ENCODE results near the gene ASF1A. TPM values are rescaled to one million over a fixed set of nuclear protein-coding genes. Genes with fewer than 3 reads are reported as not detected.

Gene ASF1A
- total RNA-seq, 5 donors from 2014 or later (not counting 1 experiment from before 2014, with no cell fraction given): 16.8 to 49.6 (median 42.5) TPM

GRCh38 chr6:118921084-118921483 is 27.1 kb downstream of the ASF1A start:
- Mint-ChIP-seq H3K4me3 (no peak overlapping the region), H3K27me3 (no peaks in the 10 kb centered on the region), H3K4me1 (peaks cover 4 to 7% (median 7%) of the 10 kb centered on the region in 3 donors), H3K36me3 (peaks cover 62% of the 10 kb centered on the region), H3K9me3 (no peaks in the 10 kb centered on the region), H3K27ac (no peak overlapping the region)
- Histone ChIP-seq H3K27ac (ENCODE audit: low read length) (no peak overlapping the region), H3K36me3 (ENCODE audit: control insufficient read depth in 2 of 2, extremely low read depth in 1 of 2, insufficient read depth in 1 of 2, low read length in 1 of 2) (peaks cover 3 to 56% of the 10 kb centered on the region in 2 donors), H3K27me3 (replicated peaks in 1 of 2; ENCODE audit: control insufficient read depth in 2 of 2, extremely low read depth in 1 of 2, insufficient read depth in 2 of 2, low read length in 1 of 2) (no peaks in the 10 kb centered on the region), H3K9me3 (no peaks in the 10 kb centered on the region), H3K4me1 (ENCODE audit: control insufficient read depth in 1 of 2, extremely low read depth in 1 of 2, insufficient read depth in 2 of 2, low read length in 2 of 2) (no peaks in the 10 kb centered on the region), H3K4me3 (ENCODE audit: control insufficient read depth in 1 of 2, extremely low read depth in 1 of 2, low read length in 1 of 2) (no peak overlapping the region)
- DNase-seq: no peak
- no peak for ATAC-seq (replicated peaks in 1 of 4)
- ChIA-PET CTCF (interaction anchor here in 1 of 2 donors (1.5 kb wide), 1 partner anchor 8 kb away, joined by 5 read pairs; no protein-coding TSS in a partner anchor), POLR2A (interaction anchor here in 1 of 2 donors (1.0 kb wide), 1 partner anchor 8 kb away, joined by 3 read pairs; no protein-coding TSS in a partner anchor)
- WGBS (ENCODE audit: insufficient coverage): 100% methylated on average over 1 of the region's 1 CpG

DNA sequence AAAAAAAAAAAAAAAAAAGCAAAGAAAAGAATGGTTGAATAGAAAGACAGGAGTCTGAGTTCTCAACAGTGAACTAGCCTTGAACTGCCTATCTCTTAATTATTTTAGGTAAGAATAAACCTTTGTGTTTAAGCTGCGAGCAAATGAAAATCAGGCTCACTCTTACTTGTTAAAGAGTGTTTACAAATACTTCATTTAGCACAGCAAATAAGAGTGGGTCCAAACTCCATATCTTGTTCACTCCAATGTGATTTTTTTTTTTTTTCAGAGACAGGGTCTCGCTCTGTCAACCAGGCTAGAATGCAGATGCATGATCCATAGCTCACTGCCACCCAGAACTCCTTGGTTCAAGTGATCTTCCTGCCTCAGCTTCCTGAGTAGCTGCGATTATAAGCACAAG is 29.1 kb downstream of the ASF1A start:
- Mint-ChIP-seq H3K9me3 (no peaks in the 10 kb centered on the region), H3K27me3 (no peaks in the 10 kb centered on the region), H3K27ac (no peak overlapping the region), H3K4me1 (peaks cover 7 to 14% (median 10%) of the 10 kb centered on the region in 3 donors), H3K4me3 (no peak overlapping the region), H3K36me3 (peaks cover 62% of the 10 kb centered on the region)
- H3K27me3 ChIP-seq (replicated peaks in 1 of 2; ENCODE audit: control insufficient read depth in 2 of 2, extremely low read depth in 1 of 2, insufficient read depth in 2 of 2, low read length in 1 of 2): no peaks in the 10 kb centered on the region
- DNase-seq (no peak), ATAC-seq (replicated peaks in 1 of 4) (no peak)
- 100% methylated on average over 2 of the region's 3 CpGs for WGBS (ENCODE audit: insufficient coverage)
- CTCF ChIA-PET: interaction anchor here (0.6 to 0.7 kb wide), 2 partner anchors 461 to 646 kb away, joined by 3 to 4 read pairs; no protein-coding TSS in a partner anchor
- H3K9me3 ChIP-seq: no peaks in the 10 kb centered on the region
- POLR2A ChIA-PET: interaction anchor here (0.6 to 1.1 kb wide), 2 partner anchors 19 to 23 kb away, joined by 3 to 4 read pairs; no protein-coding TSS in a partner anchor
- no peak overlapping the region for H3K4me3 ChIP-seq (ENCODE audit: control insufficient read depth in 1 of 2, extremely low read depth in 1 of 2, low read length in 1 of 2)
- H3K36me3 ChIP-seq (ENCODE audit: control insufficient read depth in 2 of 2, extremely low read depth in 1 of 2, insufficient read depth in 1 of 2, low read length in 1 of 2): peaks cover 3 to 56% of the 10 kb centered on the region in 2 donors
- H3K4me1 ChIP-seq (ENCODE audit: control insufficient read depth in 1 of 2, extremely low read depth in 1 of 2, insufficient read depth in 2 of 2, low read length in 2 of 2): no peaks in the 10 kb centered on the region
- no peak overlapping the region for H3K27ac ChIP-seq (ENCODE audit: low read length)

DNA sequence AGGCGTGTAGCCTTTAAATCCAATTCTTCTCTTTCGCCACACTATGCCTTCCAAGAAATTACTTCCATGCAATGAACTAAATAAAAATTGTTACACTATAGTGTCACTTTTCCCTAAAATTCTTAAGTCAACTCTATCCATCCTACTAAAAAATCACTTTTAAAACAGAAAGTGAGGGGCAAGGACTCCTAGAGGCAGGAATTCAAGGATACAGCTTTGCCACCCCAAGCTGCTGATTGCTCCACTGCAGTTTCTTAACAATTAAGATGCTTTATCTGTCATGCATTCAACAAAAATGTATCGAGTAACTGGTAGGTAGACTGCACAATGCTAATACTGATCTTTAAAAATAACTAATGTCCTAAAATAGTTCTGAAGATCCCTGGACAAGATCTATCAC is 36.7 kb downstream of the ASF1A start:
- ATAC-seq (replicated peaks in 1 of 4) (no peak), DNase-seq (no peak)
- peaks cover 31% of the 10 kb centered on the region for H3K36me3 Mint-ChIP-seq
- H3K27ac ChIP-seq (ENCODE audit: low read length): no peak overlapping the region
- no peak overlapping the region for H3K27ac Mint-ChIP-seq
- H3K27me3 ChIP-seq (replicated peaks in 1 of 2; ENCODE audit: control insufficient read depth in 2 of 2, extremely low read depth in 1 of 2, insufficient read depth in 2 of 2, low read length in 1 of 2): no peaks in the 10 kb centered on the region
- no peaks in the 10 kb centered on the region for H3K27me3 Mint-ChIP-seq
- WGBS (ENCODE audit: insufficient coverage): 90% methylated on average over 2 of the region's 3 CpGs
- ChIA-PET POLR2A (no interaction called here), CTCF (interaction anchor here in 1 of 2 donors (0.6 kb wide), 1 partner anchor 34 kb away, joined by 3 read pairs; no protein-coding TSS in a partner anchor)
- H3K4me3 Mint-ChIP-seq: no peak overlapping the region
- H3K36me3 ChIP-seq (ENCODE audit: control insufficient read depth in 2 of 2, extremely low read depth in 1 of 2, insufficient read depth in 1 of 2, low read length in 1 of 2): peaks cover 0 to 20% of the 10 kb centered on the region in 2 donors
- no peaks in the 10 kb centered on the region for H3K9me3 Mint-ChIP-seq
- peaks cover 35 to 41% (median 40%) of the 10 kb centered on the region in 3 donors for H3K4me1 Mint-ChIP-seq
- H3K9me3 ChIP-seq: no peaks in the 10 kb centered on the region
- peaks cover 2 to 7% of the 10 kb centered on the region in 2 experiments for H3K4me1 ChIP-seq (ENCODE audit: control insufficient read depth in 1 of 2, extremely low read depth in 1 of 2, insufficient read depth in 2 of 2, low read length in 2 of 2)
- H3K4me3 ChIP-seq (ENCODE audit: control insufficient read depth in 1 of 2, extremely low read depth in 1 of 2, low read length in 1 of 2): no peak overlapping the region

DNA sequence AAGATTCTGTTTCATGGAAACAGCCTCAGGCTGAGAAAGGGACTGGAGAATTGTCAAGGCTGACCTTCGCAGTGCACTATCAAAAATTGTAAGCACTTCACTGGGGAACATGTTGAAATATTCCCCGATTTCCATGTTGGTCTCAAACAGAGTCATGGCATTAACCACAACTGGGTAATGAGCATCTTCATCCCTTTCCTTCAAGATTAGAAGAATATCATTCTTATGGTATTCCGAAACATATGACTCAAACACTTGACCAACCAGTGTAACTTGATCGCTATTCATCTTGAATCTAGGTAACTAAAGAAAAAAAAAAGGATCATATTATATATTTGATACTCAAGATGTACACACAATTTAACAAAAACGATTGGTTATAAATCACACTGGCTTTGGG is 37.5 kb downstream of the ASF1A start:
- peaks cover 0 to 20% of the 10 kb centered on the region in 2 donors for H3K36me3 ChIP-seq (ENCODE audit: control insufficient read depth in 2 of 2, extremely low read depth in 1 of 2, insufficient read depth in 1 of 2, low read length in 1 of 2)
- no peak overlapping the region for H3K4me3 Mint-ChIP-seq
- no peak for ATAC-seq (replicated peaks in 1 of 4)
- H3K27me3 ChIP-seq (replicated peaks in 1 of 2; ENCODE audit: control insufficient read depth in 2 of 2, extremely low read depth in 1 of 2, insufficient read depth in 2 of 2, low read length in 1 of 2): no peaks in the 10 kb centered on the region
- 100% methylated on average over 2 of the region's 5 CpGs for WGBS (ENCODE audit: insufficient coverage)
- CTCF ChIA-PET: no interaction called here
- H3K4me1 Mint-ChIP-seq: peaks cover 37 to 44% (median 43%) of the 10 kb centered on the region in 3 donors
- no peak overlapping the region for H3K4me3 ChIP-seq (ENCODE audit: control insufficient read depth in 1 of 2, extremely low read depth in 1 of 2, low read length in 1 of 2)
- H3K9me3 Mint-ChIP-seq: no peaks in the 10 kb centered on the region
- H3K27ac ChIP-seq (ENCODE audit: low read length): no peak overlapping the region
- no peaks in the 10 kb centered on the region for H3K27me3 Mint-ChIP-seq
- POLR2A ChIA-PET: no interaction called here
- peaks cover 27% of the 10 kb centered on the region for H3K36me3 Mint-ChIP-seq
- H3K27ac Mint-ChIP-seq: no peak overlapping the region
- peaks cover 2 to 7% of the 10 kb centered on the region in 2 experiments for H3K4me1 ChIP-seq (ENCODE audit: control insufficient read depth in 1 of 2, extremely low read depth in 1 of 2, insufficient read depth in 2 of 2, low read length in 2 of 2)
- no peak for DNase-seq
- no peaks in the 10 kb centered on the region for H3K9me3 ChIP-seq

- Histone ChIP-seq H3K4me3 (ENCODE audit: control insufficient read depth in 1 of 2, extremely low read depth in 1 of 2, low read length in 1 of 2) (no peak overlapping the region), H3K27ac (ENCODE audit: low read length) (no peak overlapping the region), H3K27me3 (replicated peaks in 1 of 2; ENCODE audit: control insufficient read depth in 2 of 2, extremely low read depth in 1 of 2, insufficient read depth in 2 of 2, low read length in 1 of 2) (no peaks in the 10 kb centered on the region), H3K9me3 (no peaks in the 10 kb centered on the region), H3K4me1 (ENCODE audit: control insufficient read depth in 1 of 2, extremely low read depth in 1 of 2, insufficient read depth in 2 of 2, low read length in 2 of 2) (peaks cover 2 to 7% of the 10 kb centered on the region in 2 experiments), H3K36me3 (ENCODE audit: control insufficient read depth in 2 of 2, extremely low read depth in 1 of 2, insufficient read depth in 1 of 2, low read length in 1 of 2) (peaks cover 0 to 17% of the 10 kb centered on the region in 2 donors)
- POLR2A ChIA-PET: no interaction called here
- Mint-ChIP-seq H3K9me3 (no peaks in the 10 kb centered on the region), H3K27me3 (no peaks in the 10 kb centered on the region), H3K4me3 (peak overlapping the region in 1 of 3 donors; percentile 89), H3K4me1 (peaks cover 40 to 47% (median 47%) of the 10 kb centered on the region in 3 donors), H3K36me3 (peaks cover 26% of the 10 kb centered on the region), H3K27ac (no peak overlapping the region)
- DNase-seq (no peak), ATAC-seq (replicated peaks in 1 of 4) (no peak)
- WGBS (ENCODE audit: insufficient coverage): no CpG with 5 or more reads among the region's 2 CpGs
- CTCF ChIA-PET: no interaction called here
Observed at GRCh38 chr6:118932421-118932820, 38.5 kb downstream of the ASF1A start.

- Histone ChIP-seq H3K9me3 (no peaks in the 10 kb centered on the region), H3K36me3 (ENCODE audit: control insufficient read depth in 2 of 2, extremely low read depth in 1 of 2, insufficient read depth in 1 of 2, low read length in 1 of 2) (peaks cover 0 to 14% of the 10 kb centered on the region in 2 donors), H3K4me1 (ENCODE audit: control insufficient read depth in 1 of 2, extremely low read depth in 1 of 2, insufficient read depth in 2 of 2, low read length in 2 of 2) (peaks cover 2 to 7% of the 10 kb centered on the region in 2 experiments), H3K27ac (ENCODE audit: low read length) (no peak overlapping the region), H3K27me3 (replicated peaks in 1 of 2; ENCODE audit: control insufficient read depth in 2 of 2, extremely low read depth in 1 of 2, insufficient read depth in 2 of 2, low read length in 1 of 2) (no peaks in the 10 kb centered on the region), H3K4me3 (ENCODE audit: control insufficient read depth in 1 of 2, extremely low read depth in 1 of 2, low read length in 1 of 2) (peak overlapping the region; percentile 32 to 98)
- Mint-ChIP-seq H3K36me3 (peaks cover 34% of the 10 kb centered on the region), H3K27ac (peak overlapping the region; percentile 68 to 88), H3K27me3 (no peaks in the 10 kb centered on the region), H3K4me1 (peaks cover 36 to 48% (median 47%) of the 10 kb centered on the region in 3 donors), H3K9me3 (no peaks in the 10 kb centered on the region), H3K4me3 (peak overlapping the region; percentile 87 to 89 (median 87))
- ChIA-PET POLR2A (no interaction called here), CTCF (interaction anchor here (0.6 to 1.1 kb wide), 4 partner anchors 36 to 1485 kb away, joined by 3 to 10 read pairs (median 4); partner anchors contain the start of gene CEP85L (in 1 of the 2))
- whole genome bisulfite sequencing (ENCODE audit: insufficient coverage): 0% methylated on average over 3 of the region's 8 CpGs
- ATAC-seq (replicated peaks in 1 of 4) (no peak), DNase-seq (no peak)
Observed at GRCh38 chr6:118933855-118934460, 40.0 kb downstream of the ASF1A start.

Data from T-cell (primary cell).